Body of pancreas (tissue), 4 donors: ENCODE data around the gene SRRM2. TPM values are rescaled to one million over a fixed set of nuclear protein-coding genes. Genes with fewer than 3 reads are reported as not detected.

ENCODE experiments used
- ATAC-seq: fragments of 150-250 bp; one replicate; pipeline ENCODE4 v1.9.1; 2016
- DNase-seq, 4 donors: peaks; one replicate each; pipeline ENCODE4 v3.0.0-alpha.2; 2019
- H3K27ac ChIP-seq, 4 donors: fragments of 200-600 bp; sonication (generic); 1 replicate in 3 of 4; 2 replicates in 1 of 4; pipeline versions ENCODE4 v1.5.1 to v1.6.1; 2016 to 2019; ENCODE audit warnings: mild to moderate bottlenecking in 1 of 4, mixed read lengths in 1 of 4, moderate library complexity in 1 of 4
- H3K27me3 ChIP-seq, 2 donors: fragments of 200-600 bp; sonication (generic); one replicate each; pipeline ENCODE4 v1.6.0; 2016; ENCODE audit warnings: mild to moderate bottlenecking in 1 of 2
- H3K36me3 ChIP-seq, 2 donors: fragments of 200-600 bp; sonication (generic); replicated peaks in 1 of 2; 2 replicates each; pipeline ENCODE4 v1.5.1; 2016; ENCODE audit warnings: low read depth in 2 of 2; ENCODE audit not compliant: insufficient read depth in 1 of 2
- H3K4me1 ChIP-seq: fragments of 200-600 bp; sonication (generic); one replicate; pipeline ENCODE4 v1.6.0; 2016
- H3K4me3 ChIP-seq, 2 donors: fragments of 200-600 bp; sonication (generic); 1 replicate in 1 of 2; 2 replicates in 1 of 2; pipeline ENCODE4 v1.5.1; 2016 to 2019
- H3K9me3 ChIP-seq, 3 donors: fragments of 200-600 bp; sonication (generic); 1 replicate in 2 of 3; 2 replicates in 1 of 3; pipeline ENCODE4 v1.5.1; 2016
- POLR2A ChIP-seq, 3 donors: fragments of 450-650 bp; IDR thresholded peaks; one replicate each; pipeline ENCODE4 v1.6.1; 2016; ENCODE audit warnings: antibody characterized with exemption in 3 of 3, mild to moderate bottlenecking in 2 of 3
- WGBS, 2 donors: methylation state at CpG; one replicate each; pipeline ENCODE4 v1.1.5; 2017; 5-methylcytosine and 5-hydroxymethylcytosine counted together
- intact Hi-C: fragments of 100-400 bp; cut with DNase I; formaldehyde crosslinking; loops from one replicate; pipeline ENCODE4 v1.15.1; 2023
- total RNA-seq, 2 donors: library from RNA; depleted of rRNA; stranded (reverse); fragments of >200 nt; gene quantifications; one replicate each; pipeline ENCODE4 v1.1.0, GENCODE V29; 2016
- TF ChIP-seq, protein P1 (sequence below), 7 experiments: fragments of 450-650 bp in 4 of 7; fragments of 200-600 bp in 3 of 7; sonication (generic) in 3 of 7; IDR thresholded peaks; one replicate each; pipeline ENCODE4 v1.5.1; 2016 to 2019; ENCODE audit warnings: antibody characterized with exemption in 7 of 7

SRRM2 gene
- total RNA-seq, 2 donors from 2014 or later = 231 to 1,198 TPM

DNA sequence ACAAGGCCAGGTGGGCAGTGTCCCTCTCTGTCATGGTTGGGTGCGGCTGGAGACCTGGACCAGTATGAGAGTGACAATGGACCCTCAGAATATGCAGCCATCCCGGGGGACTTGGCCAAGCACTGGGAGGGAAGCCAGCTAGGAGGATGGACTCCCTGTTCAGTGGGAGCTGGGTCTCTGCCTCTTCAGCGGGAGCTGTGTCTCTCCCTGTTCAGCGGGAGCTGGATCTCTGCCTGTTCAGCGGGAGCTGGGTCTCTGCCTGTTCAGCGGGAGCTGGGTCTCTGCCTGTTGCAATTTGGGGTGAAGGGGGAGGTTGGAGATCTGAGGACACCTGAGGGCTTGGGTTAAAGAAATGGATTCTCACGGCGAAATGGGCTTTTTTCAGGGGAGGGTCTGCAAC, 38.7 kb downstream of the SRRM2 start:
- no peak for DNase-seq

DNA sequence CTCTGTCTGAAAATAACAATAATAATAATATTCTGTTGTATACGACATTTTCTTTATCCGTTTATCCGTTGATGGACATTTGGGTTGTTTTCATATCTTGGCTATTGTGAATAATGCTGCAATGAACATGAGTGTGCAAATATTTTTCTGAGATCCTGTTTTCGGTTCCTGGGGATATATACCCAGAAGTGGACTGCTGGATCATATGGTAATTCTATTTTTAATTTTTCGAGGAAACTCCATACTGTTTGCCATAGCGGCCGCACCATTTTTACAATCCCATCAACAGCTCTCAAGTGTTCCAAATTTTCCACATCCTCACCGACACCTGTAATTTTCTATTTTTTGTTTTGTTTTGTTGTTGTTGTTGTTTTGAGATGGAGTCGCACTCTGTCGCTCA, 40.5 kb downstream of the SRRM2 start:
- Histone ChIP-seq H3K4me3 (no peak overlapping the region), H3K9me3 (no peaks in the 10 kb centered on the region), H3K4me1 (peaks cover 9% of the 10 kb centered on the region), H3K27ac (no peak overlapping the region), H3K36me3 (no peaks in the 10 kb centered on the region), H3K27me3 (no peaks in the 10 kb centered on the region)
- no peak for DNase-seq
- intact Hi-C loops = no loop called here
- no peak for ATAC-seq
- no peak for TF ChIP-seq POLR2A (IDR thresholded peaks at IDR 0.05)
- TF ChIP-seq, protein P1, sequence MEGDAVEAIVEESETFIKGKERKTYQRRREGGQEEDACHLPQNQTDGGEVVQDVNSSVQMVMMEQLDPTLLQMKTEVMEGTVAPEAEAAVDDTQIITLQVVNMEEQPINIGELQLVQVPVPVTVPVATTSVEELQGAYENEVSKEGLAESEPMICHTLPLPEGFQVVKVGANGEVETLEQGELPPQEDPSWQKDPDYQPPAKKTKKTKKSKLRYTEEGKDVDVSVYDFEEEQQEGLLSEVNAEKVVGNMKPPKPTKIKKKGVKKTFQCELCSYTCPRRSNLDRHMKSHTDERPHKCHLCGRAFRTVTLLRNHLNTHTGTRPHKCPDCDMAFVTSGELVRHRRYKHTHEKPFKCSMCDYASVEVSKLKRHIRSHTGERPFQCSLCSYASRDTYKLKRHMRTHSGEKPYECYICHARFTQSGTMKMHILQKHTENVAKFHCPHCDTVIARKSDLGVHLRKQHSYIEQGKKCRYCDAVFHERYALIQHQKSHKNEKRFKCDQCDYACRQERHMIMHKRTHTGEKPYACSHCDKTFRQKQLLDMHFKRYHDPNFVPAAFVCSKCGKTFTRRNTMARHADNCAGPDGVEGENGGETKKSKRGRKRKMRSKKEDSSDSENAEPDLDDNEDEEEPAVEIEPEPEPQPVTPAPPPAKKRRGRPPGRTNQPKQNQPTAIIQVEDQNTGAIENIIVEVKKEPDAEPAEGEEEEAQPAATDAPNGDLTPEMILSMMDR (IDR thresholded peaks at IDR 0.05) = no peak
- 77 to 84% methylated on average over 10 of the region's 10 CpGs for WGBS, 2 donors

More for the DNA sequence above, 38.7 kb downstream of the SRRM2 start:
- Histone ChIP-seq H3K36me3 (no peaks in the 10 kb centered on the region), H3K9me3 (no peaks in the 10 kb centered on the region), H3K4me3 (no peak overlapping the region), H3K4me1 (peaks cover 11% of the 10 kb centered on the region), H3K27me3 (peaks cover 0 to 8% of the 10 kb centered on the region in 2 donors), H3K27ac (no peak overlapping the region)
- no peak for ATAC-seq
- TF ChIP-seq, protein P1 (IDR thresholded peaks at IDR 0.05) = no peak
- TF ChIP-seq POLR2A (IDR thresholded peaks at IDR 0.05) = no peak
- WGBS, 2 donors = 62 to 74% methylated on average over 3 to 8 of the region's 8 CpGs
- intact Hi-C loops = no loop called here

DNA sequence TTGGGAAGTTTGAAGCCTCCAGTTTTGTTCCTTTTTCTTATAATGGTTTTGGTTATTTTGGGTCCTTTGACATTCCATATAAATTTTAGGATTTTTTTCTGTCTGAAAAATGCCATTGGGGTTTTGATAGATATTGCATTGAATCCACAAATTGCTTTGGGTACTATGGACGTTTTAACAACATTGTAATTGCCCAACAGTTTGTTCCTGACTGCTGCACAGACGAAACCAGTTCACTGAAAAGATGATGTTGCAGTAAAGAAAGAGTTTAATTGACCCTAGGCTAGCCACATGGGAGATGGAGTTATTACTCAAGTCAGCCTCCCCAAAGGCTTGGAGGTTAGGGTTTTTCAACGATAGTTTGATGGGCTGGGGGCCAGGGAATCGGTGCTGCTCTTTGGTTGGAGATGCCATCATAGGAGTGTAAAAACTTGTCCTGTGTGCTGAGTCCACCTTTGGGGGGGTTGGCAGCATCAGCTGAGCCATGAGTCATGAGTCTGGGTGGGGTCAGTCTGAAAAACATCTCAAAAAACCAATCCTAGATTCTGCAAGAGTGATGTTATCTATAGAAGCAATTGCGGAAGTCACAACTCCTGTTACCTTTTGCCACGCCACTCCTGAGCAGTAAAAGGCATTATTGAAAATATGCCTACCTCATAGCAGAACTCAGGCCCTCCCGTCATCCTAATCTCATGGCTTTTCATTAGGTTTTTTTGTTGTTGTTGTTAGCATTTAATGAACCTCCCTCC, 43.1 kb downstream of the SRRM2 start:
- Histone ChIP-seq H3K9me3 (no peaks in the 10 kb centered on the region), H3K4me3 (no peak overlapping the region), H3K27ac (no peak overlapping the region), H3K36me3 (no peaks in the 10 kb centered on the region), H3K27me3 (no peaks in the 10 kb centered on the region), H3K4me1 (peaks cover 9% of the 10 kb centered on the region)
- DNase-seq (no peak), ATAC-seq (no peak)
- WGBS, 2 donors = 66 to 68% methylated on average over 7 of the region's 7 CpGs
- TF ChIP-seq, protein P1 (IDR thresholded peaks at IDR 0.05) = no peak
- TF ChIP-seq POLR2A (IDR thresholded peaks at IDR 0.05) = no peak
- intact Hi-C loops = no loop called here

DNA sequence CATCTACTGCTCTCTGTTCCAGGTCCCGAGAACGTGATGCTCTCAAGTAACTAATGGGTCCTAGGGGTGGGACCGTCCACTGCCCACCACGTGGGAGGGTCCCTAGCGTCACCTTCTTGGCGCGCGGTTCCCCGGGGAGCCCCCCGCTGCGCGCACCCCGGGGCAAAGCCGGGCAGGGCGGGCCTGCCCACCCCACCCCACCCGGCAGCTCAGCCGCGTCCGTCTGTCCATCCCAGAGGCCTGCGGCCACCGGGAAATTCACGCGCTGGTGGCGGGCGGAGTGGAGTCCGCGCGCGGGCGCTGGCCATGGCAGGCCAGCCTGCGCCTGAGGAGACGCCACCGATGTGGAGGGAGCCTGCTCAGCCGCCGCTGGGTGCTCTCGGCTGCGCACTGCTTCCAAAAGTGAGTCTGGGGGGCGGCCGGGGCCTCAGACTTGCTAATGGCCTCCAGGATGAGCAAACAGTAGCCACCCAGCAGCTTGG, 46.3 kb downstream of the SRRM2 start:
- ATAC-seq (no peak), DNase-seq (no peak)
- H3K36me3 ChIP-seq = no peaks in the 10 kb centered on the region
- H3K27ac ChIP-seq = no peak overlapping the region
- no peak overlapping the region for H3K4me3 ChIP-seq
- H3K9me3 ChIP-seq = no peaks in the 10 kb centered on the region
- 70% methylated on average over 39 of the region's 39 CpGs; no CpG with 5 or more reads in 1 of the 2 donors for WGBS, 2 donors
- no peaks in the 10 kb centered on the region for H3K27me3 ChIP-seq
- H3K4me1 ChIP-seq = peaks cover 9% of the 10 kb centered on the region
- intact Hi-C loops = no loop called here
- TF ChIP-seq, protein P1 (IDR thresholded peaks at IDR 0.05) = no peak
- TF ChIP-seq POLR2A (IDR thresholded peaks at IDR 0.05) = no peak
